Stimulated activated CD4-positive, alpha-beta T cell treated with anti-CD3 and anti-CD28 coated beads, Interleukin-1b, Interleukin-23, amount 100 ng/mL, for 1 hour (primary cell): Measurements from ENCODE around the gene EYS.
"Not testable (repeated sequence)": the region's sequence is repeated elsewhere in the genome, so short reads cannot be mapped to it uniquely, and the experiment has no call there.

Source experiments
- DNase-seq, 2 donors: peaks; one replicate each; pipeline ENCODE4 v3.0.0-alpha.2; 2020; ENCODE audit warnings: low read depth in 2 of 2

Gene EYS

GRCh38 chr6:65452333-65452732 is 254.7 kb downstream of the EYS start:
- DNase-seq: no peak

GRCh38 chr6:65450451-65450850 is 256.6 kb downstream of the EYS start:
- no peak for DNase-seq

- no peak for DNase-seq
Observed at GRCh38 chr6:65449926-65450325, 257.1 kb downstream of the EYS start.

- no peak for DNase-seq
Observed at GRCh38 chr6:65448866-65449265, 258.2 kb downstream of the EYS start.

DNA sequence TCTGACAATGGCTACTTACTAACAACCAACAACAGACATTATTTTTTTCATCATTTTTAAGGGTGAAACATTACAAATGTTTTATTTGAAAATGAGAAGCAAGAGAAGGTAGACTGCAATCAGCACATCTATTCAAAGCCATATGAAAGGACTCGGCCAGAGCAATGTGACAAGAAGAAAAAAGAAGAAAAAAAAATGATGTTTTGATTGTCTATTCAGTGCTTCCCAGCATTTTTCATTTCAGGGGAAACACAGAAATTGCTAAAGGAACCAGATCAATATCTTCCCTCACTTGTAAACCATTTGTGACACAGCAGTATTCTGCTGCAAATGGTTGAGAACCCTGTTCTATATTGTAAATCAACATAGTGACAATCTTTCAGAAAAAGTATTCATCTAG is 270.7 kb downstream of the EYS start:
- no peak for DNase-seq

GRCh38 chr6:65416621-65417020 is 290.4 kb downstream of the EYS start:
- no peak for DNase-seq

DNA sequence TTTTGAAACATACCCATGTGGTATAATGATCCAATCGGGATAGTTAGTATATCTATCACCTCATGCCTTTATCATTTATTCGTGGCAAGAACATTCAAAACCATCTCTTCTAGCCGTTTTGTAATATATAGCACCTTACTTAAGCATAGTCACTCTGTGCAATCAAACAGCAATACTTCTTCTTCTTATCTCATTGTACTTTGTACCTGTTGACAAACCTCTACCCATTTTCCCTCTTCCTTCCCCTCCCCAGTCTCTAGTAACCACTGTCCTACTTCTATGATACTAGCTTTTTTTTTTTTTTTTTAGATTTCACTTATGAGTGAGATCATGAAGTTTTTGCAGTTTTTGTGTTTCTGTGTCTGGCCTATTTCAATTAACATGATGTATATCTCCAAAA is 296.7 kb downstream of the EYS start:
- DNase-seq: no peak

DNA sequence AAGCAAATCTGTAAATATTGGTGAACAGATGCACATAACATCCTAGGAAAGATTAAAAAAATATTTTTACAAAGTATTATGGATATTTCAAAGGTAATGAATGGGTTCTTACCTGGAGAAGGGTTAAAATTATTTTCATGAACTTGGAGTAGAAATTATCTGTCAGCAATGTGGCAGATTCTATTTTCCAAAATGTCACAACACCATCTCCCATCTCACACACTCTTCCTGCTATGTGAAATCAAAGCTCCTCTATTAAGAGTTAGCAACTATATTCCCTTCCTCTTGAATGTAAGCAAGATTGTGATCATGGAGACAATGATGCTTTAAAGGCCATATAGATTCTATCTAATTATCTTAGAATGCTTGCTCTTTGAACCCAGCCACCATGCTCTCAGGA is 304.5 kb downstream of the EYS start:
- DNase-seq: no peak

- DNase-seq: no peak
Observed at GRCh38 chr6:65399355-65400084, 307.5 kb downstream of the EYS start.

DNA sequence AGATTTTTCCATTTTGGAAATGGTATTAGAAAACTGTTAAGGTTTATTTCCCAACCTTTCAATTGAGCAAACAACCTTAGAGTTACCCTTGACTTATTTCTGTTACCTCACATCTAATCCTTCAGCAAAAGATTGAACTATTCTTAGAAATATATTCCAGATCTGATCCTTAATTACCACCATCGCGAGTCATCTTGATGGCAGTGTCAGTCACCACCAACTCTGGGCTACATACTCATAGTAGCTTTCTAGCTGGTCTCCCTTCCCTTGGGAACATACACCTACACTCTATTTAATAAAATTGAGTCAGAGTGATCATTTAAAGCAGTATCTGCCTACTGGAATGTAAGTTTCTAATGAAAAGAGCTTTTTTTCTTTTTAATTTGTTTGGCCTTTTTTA is 308.2 kb downstream of the EYS start:
- DNase-seq: no peak

- no peak for DNase-seq
Observed at GRCh38 chr6:65350530-65350929, 356.5 kb downstream of the EYS start.

DNA sequence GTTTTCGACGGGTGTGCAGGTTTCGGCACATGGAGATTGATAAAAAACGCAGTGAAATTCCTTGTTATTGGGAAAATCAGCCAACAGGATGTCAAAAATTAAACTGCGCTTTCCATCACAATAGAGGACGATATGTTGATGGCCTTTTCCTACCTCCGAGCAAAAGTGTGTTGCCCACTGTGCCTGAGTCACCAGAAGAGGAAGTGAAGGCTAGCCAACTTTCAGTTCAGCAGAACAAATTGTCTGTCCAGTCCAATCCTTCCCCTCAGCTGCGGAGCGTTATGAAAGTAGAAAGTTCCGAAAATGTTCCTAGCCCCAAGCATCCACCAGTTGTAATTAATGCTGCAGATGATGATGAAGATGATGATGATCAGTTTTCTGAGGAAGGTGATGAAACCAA is 404.4 kb downstream of the EYS start:
- DNase-seq: not testable (repeated sequence)

GRCh38 chr6:65299236-65299635 is 407.8 kb downstream of the EYS start:
- no peak for DNase-seq

- DNase-seq: no peak
Observed at GRCh38 chr6:65295812-65296211, 411.2 kb downstream of the EYS start.

DNA sequence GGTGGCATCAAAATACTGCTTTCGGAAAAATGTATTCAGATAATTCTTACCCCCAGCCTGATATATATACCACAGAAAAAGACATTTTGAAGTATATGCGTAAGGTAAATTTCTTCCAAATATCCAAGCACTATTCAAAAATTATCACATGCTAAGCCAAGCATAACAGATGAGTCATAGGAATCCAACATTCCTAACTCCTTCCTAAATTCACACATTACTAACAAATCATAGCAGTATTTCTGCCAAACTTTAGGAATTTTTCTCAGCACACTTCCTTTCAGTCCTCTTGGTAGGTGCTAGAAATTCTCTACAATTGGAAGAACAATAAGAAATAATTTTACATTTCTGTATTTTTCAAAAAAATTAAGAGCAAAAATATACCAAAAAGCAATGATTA is 417.5 kb downstream of the EYS start:
- DNase-seq: no peak

GRCh38 chr6:65285275-65285674 is 421.8 kb downstream of the EYS start:
- DNase-seq: no peak

- no peak for DNase-seq
Observed at GRCh38 chr6:65280060-65280459, 427.0 kb downstream of the EYS start.

DNA sequence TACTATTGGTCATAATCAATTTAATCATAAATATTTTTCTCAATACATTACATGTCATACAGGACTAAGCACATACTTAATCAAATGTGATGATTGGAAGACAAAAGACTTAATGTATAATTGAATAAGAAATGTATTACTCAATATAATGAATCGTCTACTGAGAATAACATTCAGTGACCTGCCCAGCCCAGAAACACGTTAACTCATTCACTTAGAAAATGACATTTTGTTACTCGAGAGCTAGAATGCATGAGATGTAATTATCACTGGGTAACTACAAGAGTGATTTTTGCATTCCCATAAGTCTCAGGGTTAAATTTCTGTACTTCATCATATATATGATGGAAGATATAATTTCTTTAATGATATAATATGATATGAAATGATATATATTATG is 444.8 kb downstream of the EYS start:
- no peak for DNase-seq

DNA sequence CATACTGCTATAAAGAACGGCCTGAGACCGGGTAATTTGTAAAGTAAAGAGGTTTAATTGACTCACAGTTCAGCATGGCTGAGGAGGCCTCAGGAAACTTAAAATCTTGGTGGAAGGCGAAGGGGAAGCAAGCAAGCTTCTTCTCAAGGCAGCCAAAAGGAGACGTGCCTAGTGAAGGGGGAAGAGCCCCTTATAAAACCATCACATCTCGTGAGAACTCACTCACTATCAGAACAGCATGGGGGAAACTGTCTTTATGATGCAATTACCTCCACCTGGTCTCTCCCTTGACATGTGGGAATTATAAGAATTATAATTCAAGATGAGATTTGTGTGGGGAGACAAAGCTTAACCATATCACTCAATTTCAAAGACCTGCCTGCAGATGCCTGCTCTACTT is 447.0 kb downstream of the EYS start:
- DNase-seq: no peak

- DNase-seq: no peak
Observed at GRCh38 chr6:65259059-65259458, 448.0 kb downstream of the EYS start.

GRCh38 chr6:65253041-65253440 is 454.0 kb downstream of the EYS start:
- DNase-seq: no peak

DNA sequence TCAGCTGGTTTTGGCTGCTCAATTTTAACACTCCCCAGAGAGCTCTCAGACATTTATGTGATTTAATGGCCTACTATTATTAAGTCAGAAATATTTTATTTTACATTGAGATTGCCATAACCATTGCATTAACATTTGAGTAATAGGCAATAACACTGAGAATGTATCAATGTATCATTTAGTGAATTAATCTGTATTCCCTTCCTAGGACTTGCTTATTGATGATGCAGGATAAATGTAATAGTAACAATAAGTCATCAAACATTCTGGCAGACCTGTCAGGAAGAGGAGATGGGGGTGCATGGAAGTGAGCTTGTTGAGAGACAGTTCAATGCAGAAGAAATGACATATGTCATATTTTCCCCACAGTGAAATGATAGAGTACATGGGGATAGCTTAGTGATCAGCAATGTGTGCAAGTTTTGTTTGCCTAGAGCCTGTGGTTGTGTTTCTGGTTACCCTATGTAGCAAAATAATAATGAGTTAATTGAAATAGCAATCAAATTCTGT is 458.9 kb downstream of the EYS start:
- DNase-seq: no peak

- DNase-seq: no peak
Observed at GRCh38 chr6:65231616-65232015, 475.4 kb downstream of the EYS start.

GRCh38 chr6:65229825-65230224 is 477.2 kb downstream of the EYS start:
- no peak for DNase-seq
